HFFc6 (cell line): ENCODE results near the gene HMGCL. TPM values are rescaled to one million over a fixed set of nuclear protein-coding genes. Genes with fewer than 3 reads are reported as not detected.
"Not testable (repeated sequence)": the region's sequence is repeated elsewhere in the genome, so short reads cannot be mapped to it uniquely, and the experiment has no call there.

Source experiments
- DNase-seq: peaks from one replicate; pipeline ENCODE4 v3.0.0-alpha.2; 2018
- H3K27ac Mint-ChIP-seq: 2 replicates; pipeline ENCODE4 v1.8.0; 2020; ENCODE audit warnings: mild to moderate bottlenecking, mixed read lengths
- H3K27me3 Mint-ChIP-seq: 2 replicates; pipeline ENCODE4 v1.8.0; 2021; ENCODE audit warnings: mild to moderate bottlenecking, moderate library complexity, mixed read lengths; ENCODE audit not compliant: insufficient read depth
- H3K36me3 Mint-ChIP-seq: 2 replicates; pipeline ENCODE4 v1.8.0; 2021; ENCODE audit warnings: low read depth, mixed read lengths
- H3K4me1 Mint-ChIP-seq: 2 replicates; pipeline ENCODE4 v1.8.0; 2020; ENCODE audit warnings: low read depth, mixed read lengths
- H3K4me3 Mint-ChIP-seq: 2 replicates; pipeline ENCODE4 v1.8.0; 2020; ENCODE audit warnings: mild to moderate bottlenecking, moderate library complexity, mixed read lengths
- H3K9me3 Mint-ChIP-seq: 2 replicates; pipeline ENCODE4 v1.8.0; 2020; ENCODE audit warnings: mild to moderate bottlenecking, mixed read lengths
- total RNA-seq, 6 experiments: library from RNA; stranded (reverse); fragmentation: NEBNext Ultra II Directional; extraction: Animal tissue kit (Norgen Biotek cat#: 25700); gene quantifications; 2 replicates in 1 of 6; 3 replicates in 5 of 6; pipeline ENCODE4 v1.2.3, GENCODE V29; 2021
- TF ChIP-seq, protein P1 (sequence below): fragments of 200-600 bp; sonication (generic); IDR thresholded peaks from 2 replicates; pipeline ENCODE4 v1.5.0; 2021; ENCODE audit warnings: antibody characterized with exemption, mild to moderate bottlenecking

The HMGCL gene
- total RNA-seq, 6 experiments from 2014 or later: 20.2 to 22.9 (median 21.7) TPM

DNA sequence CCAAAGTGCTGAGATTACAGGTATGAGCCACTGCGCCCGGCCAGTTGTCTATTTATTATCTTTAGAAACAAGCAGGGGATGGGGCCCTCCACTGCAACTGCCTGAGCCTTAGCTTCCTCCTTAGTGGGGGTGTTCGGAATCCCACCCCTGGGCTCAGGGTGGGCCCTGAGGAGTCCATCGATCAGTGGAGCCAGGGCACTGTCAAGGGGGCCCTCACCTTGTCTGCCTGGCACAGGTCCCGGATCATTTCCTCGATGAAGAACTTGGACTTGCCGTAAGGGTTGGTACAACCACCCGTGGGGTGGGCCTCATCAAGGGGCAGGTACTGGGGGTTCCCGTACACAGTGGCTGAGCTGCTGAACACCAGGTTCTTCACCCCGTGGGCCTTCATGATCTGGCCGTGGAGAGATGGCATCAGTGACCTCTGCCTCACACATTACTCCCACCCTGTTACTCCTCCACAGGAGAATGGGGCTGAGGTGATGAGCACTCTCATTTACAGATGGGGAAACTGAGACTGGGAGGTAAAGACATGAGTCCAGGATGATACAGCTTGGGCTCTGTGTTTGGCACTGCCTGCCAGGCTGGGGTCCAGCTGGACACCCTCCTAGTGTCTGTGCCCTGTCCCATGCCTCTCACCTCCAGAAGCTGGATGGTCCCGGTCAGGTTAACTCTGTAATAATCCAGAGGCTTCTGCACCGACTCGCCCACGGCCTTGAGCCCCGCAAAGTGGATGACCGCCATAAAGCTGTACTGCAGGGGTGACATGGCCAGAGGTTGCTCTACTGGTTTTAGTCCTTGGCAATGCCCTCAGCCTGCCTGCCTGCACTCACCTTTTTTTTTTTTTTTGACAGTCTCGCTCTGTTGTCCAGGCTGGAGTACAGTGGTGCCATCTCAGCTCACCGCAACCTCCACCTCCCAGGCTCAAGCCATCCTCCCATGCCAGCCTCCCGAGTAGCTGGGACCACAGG lies 27.5 kb downstream of the HMGCL start:
- Mint-ChIP-seq H3K9me3 (no peaks in the 10 kb centered on the region), H3K27me3 (peaks cover 10% of the 10 kb centered on the region; the same call in 1 of the 2 replicates), H3K27ac (no peak overlapping the region), H3K4me1 (peaks cover 17% of the 10 kb centered on the region), H3K36me3 (peaks cover 4% of the 10 kb centered on the region; the same call in 1 of the 2 replicates), H3K4me3 (no peak overlapping the region)
- TF ChIP-seq, protein P1, sequence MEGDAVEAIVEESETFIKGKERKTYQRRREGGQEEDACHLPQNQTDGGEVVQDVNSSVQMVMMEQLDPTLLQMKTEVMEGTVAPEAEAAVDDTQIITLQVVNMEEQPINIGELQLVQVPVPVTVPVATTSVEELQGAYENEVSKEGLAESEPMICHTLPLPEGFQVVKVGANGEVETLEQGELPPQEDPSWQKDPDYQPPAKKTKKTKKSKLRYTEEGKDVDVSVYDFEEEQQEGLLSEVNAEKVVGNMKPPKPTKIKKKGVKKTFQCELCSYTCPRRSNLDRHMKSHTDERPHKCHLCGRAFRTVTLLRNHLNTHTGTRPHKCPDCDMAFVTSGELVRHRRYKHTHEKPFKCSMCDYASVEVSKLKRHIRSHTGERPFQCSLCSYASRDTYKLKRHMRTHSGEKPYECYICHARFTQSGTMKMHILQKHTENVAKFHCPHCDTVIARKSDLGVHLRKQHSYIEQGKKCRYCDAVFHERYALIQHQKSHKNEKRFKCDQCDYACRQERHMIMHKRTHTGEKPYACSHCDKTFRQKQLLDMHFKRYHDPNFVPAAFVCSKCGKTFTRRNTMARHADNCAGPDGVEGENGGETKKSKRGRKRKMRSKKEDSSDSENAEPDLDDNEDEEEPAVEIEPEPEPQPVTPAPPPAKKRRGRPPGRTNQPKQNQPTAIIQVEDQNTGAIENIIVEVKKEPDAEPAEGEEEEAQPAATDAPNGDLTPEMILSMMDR: no peak
- DNase-seq: no peak

DNA sequence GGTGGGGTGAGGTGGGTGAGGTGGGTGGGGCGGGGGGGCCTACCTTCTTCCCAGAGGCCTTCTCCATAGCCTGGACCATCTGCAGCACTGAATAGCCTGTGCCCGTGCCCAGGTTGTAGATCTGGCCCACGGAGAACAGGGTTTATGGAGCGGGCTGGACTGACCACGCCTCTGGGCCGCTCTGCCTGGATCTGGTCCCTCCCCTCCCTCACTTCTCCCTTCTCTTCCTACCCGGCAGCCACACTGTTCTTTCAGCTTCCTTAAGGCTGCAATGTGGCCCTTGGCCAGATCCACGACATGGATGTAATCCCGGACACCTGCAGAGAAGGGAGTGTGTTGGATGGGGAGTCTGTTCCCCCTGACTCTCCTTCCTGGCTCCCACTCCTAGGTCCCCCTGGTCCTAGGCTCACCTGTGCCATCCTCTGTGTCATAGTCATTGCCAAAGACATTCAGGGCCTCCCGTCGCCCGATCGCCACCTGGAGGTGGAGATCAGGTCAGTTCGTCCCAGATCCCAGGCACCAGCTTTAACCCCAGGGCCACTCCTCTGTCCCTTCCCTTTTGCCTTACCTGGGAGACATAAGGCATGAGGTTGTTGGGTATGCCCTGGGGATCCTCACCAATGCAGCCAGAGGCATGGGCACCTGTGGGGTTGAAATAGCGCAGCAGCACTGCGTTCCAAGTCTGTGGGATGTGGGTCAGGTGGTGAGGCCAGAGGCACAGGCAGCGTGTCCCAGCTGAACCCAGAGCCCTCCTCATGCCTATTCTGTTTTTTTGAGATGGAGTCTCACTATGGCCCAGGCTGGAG lies 28.6 kb downstream of the HMGCL start:
- Mint-ChIP-seq H3K27ac (no peak overlapping the region), H3K27me3 (peaks cover 10% of the 10 kb centered on the region; the same call in 1 of the 2 replicates), H3K36me3 (peaks cover 4% of the 10 kb centered on the region; the same call in 1 of the 2 replicates), H3K9me3 (no peaks in the 10 kb centered on the region), H3K4me1 (peaks cover 17% of the 10 kb centered on the region), H3K4me3 (no peak overlapping the region)
- TF ChIP-seq, protein P1: no peak
- no peak for DNase-seq

GRCh38 chr1:23795676-23796465 lies 29.4 kb downstream of the HMGCL start:
- H3K27ac Mint-ChIP-seq: no peak overlapping the region
- no peak for DNase-seq
- peaks cover 12% of the 10 kb centered on the region; the same call in 1 of the 2 replicates for H3K27me3 Mint-ChIP-seq
- H3K4me3 Mint-ChIP-seq: no peak overlapping the region
- H3K9me3 Mint-ChIP-seq: no peaks in the 10 kb centered on the region
- H3K4me1 Mint-ChIP-seq: peaks cover 12% of the 10 kb centered on the region
- peaks cover 4% of the 10 kb centered on the region; the same call in 1 of the 2 replicates for H3K36me3 Mint-ChIP-seq
- TF ChIP-seq, protein P1: no peak

DNA sequence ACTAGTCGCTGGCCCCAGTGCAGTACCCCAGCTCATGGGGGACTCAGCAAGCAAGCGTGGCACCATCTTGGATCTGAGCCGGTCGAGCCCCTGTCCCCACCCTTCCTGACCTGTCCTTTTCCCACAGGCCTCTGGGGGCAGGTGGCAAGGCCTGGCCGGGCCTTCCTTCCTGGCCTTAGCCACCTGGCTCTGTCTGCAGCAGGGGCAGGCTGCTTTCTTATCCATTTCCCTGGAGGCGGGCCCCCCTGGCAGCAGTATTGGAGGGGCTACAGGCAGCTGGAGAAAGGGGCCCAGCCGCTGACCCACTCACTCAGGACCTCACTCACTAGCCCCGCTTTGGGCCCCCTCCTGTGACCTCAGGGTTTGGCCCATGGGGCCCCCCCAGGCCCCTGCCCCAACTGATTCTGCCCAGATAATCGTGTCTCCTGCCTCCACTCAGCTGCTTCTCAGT lies 30.5 kb downstream of the HMGCL start:
- H3K9me3 Mint-ChIP-seq, H3K27ac Mint-ChIP-seq, DNase-seq, H3K4me3 Mint-ChIP-seq, H3K36me3 Mint-ChIP-seq: not testable (repeated sequence)
- Mint-ChIP-seq H3K27me3 (peaks cover 12% of the 10 kb centered on the region; the same call in 1 of the 2 replicates), H3K4me1 (peaks cover 20% of the 10 kb centered on the region)

DNA sequence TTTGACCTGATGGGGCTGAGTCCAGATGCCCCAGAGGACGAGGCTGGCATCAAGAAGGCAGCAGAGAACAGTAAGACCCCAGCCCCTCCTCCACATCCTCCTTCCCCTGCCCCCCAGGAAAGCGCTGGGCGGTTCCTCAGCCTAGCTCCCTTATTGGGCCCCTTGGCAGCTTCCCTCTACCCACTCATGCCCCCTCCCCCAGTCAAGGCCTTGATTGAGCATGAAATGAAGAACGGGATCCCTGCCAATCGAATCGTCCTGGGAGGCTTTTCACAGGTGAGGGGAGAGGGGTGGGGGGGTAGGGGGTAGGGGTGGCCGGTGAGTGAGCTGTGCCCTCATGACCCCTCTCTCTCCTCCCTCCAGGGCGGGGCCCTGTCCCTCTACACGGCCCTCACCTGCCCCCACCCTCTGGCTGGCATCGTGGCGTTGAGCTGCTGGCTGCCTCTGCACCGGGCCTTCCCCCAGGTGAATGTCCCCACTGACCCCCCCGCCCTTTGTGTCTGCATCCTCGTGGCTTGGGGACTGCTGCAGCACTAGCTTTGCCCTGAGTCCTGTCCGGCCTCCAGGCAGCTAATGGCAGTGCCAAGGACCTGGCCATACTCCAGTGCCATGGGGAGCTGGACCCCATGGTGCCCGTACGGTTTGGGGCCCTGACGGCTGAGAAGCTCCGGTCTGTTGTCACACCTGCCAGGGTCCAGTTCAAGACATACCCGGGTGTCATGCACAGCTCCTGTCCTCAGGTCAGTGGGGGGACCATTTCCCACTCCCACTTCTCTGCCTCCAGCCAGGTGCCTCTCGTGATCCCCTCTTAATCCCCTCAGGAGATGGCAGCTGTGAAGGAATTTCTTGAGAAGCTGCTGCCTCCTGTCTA lies 31.1 kb downstream of the HMGCL start:
- TF ChIP-seq, protein P1: no peak
- Mint-ChIP-seq H3K36me3 (peaks cover 4% of the 10 kb centered on the region; the same call in 1 of the 2 replicates), H3K4me1 (peaks cover 20% of the 10 kb centered on the region), H3K27ac (no peak overlapping the region; the same call in 1 of the 2 replicates), H3K9me3 (no peaks in the 10 kb centered on the region), H3K4me3 (no peak overlapping the region), H3K27me3 (peaks cover 12% of the 10 kb centered on the region; the same call in 1 of the 2 replicates)
- DNase-seq: no peak
